DND-41 (cell line): ENCODE measurements around the gene FRMPD1.

ENCODE experiments used
- CTCF ChIP-seq: IDR thresholded peaks from 2 replicates; pipeline ENCODE4 v1.5.1; 2012; ENCODE audit warnings: borderline replicate concordance, low read length, moderate library complexity, mild to moderate bottlenecking; ENCODE audit not compliant: poor library complexity, severe bottlenecking; ENCODE audit errors: extremely low read depth
- EZH2 ChIP-seq: IDR thresholded peaks from 3 replicates; pipeline ENCODE4 v1.6.1; 2012; ENCODE audit warnings: borderline replicate concordance, low read depth, mild to moderate bottlenecking, moderate library complexity, low read length, inconsistent platforms; ENCODE audit not compliant: severe bottlenecking

GRCh38 chr9:37729499-37729898 lies 78.7 kb downstream of the FRMPD1 start:
- TF ChIP-seq CTCF (no peak), EZH2 (no peak)
